HCT116 (cell line): Measurements from ENCODE around the gene MALRD1. TPM values are rescaled to one million over a fixed set of nuclear protein-coding genes. Genes with fewer than 3 reads are reported as not detected.

Experiments
- ATAC-seq: fragments of 200-7000 bp; cut with Tn5 transposase; 2 replicates; pipeline ENCODE4 v1.9.1; 2020; ENCODE audit warnings: mild to moderate bottlenecking, moderate library complexity
- BruUV-seq: library from RNA; stranded (reverse); fragments of 400-500 nt; replicated peaks from 2 replicates; lab custom pipeline; 2021; lab: Mats Ljungman, UMichigan
- CTCF ChIA-PET: fragments of 300-600 bp; sonication (Branson Sonifier 250); formaldehyde crosslinking; loops from one replicate; lab custom pipeline; 2021; ENCODE audit warnings: antibody characterized with exemption; lab: Charles Lee
- POLR2A ChIA-PET: fragments of 300-600, 350-600 bp; sonication (Branson Sonifier 250); formaldehyde crosslinking; loops from one replicate; lab custom pipeline; 2021; ENCODE audit warnings: antibody characterized with exemption; lab: Charles Lee
- RAD21 ChIA-PET, 2 experiments: fragments of 300-600 bp; sonication (Branson Sonifier 250); formaldehyde crosslinking; loops; one replicate each; lab custom pipeline; 2023; ENCODE audit warnings: low total read pairs in 2 of 2; ENCODE audit not compliant: uncharacterized antibody in 2 of 2, unreplicated experiment in 2 of 2, low non-redundant PET in 1 of 2; lab: Charles Lee
- DNase-seq: peaks from one replicate; pipeline ENCODE4 v3.0.0-alpha.2; 2010; ENCODE audit warnings: low read depth, low spot score
- H2AFZ ChIP-seq: fragments of 200-600 bp; shearing (Covaris generic), sonication (generic); 2 replicates; pipeline ENCODE4 v1.6.1; 2017; ENCODE audit warnings: low read depth, mixed run types, mixed read lengths, antibody characterized with exemption, low read length; ENCODE audit not compliant: poor library complexity, severe bottlenecking
- H3K27ac ChIP-seq: 2 replicates; pipeline ENCODE4 v1.5.1; 2012; ENCODE audit warnings: low read depth, low read length
- H3K27me3 ChIP-seq: fragments of 200-600 bp; sonication (generic); 2 replicates; pipeline ENCODE4 v1.6.1; 2016; ENCODE audit warnings: mixed run types, low read length, mixed read lengths; ENCODE audit not compliant: insufficient read depth
- H3K36me3 ChIP-seq, 2 experiments: fragments of 200-500 bp in 1 of 2; fragments of 200-600 bp in 1 of 2; sonication (Bioruptor generic) in 1 of 2; sonication (generic) in 1 of 2; 2 replicates each; pipeline versions ENCODE4 v1.5.1 to v1.6.1; 2014 to 2016; ENCODE audit warnings: low read length in 2 of 2, inconsistent platforms in 1 of 2, mixed read lengths in 1 of 2, mixed run types in 1 of 2; ENCODE audit not compliant: insufficient read depth in 2 of 2, control insufficient read depth in 1 of 2
- H3K4me1 ChIP-seq, 2 experiments: fragments of 200-600 bp in 1 of 2; sonication (generic) in 1 of 2; 2 replicates each; pipeline versions ENCODE4 v1.5.1 to v1.6.1; 2012 to 2017; ENCODE audit warnings: low read length in 2 of 2, inconsistent platforms in 1 of 2, mild to moderate bottlenecking in 1 of 2, mixed read lengths in 1 of 2, mixed run types in 1 of 2, moderate library complexity in 1 of 2; ENCODE audit not compliant: insufficient read depth in 2 of 2, control insufficient read depth in 1 of 2
- H3K4me2 ChIP-seq: fragments of 200-600 bp; sonication (generic); 2 replicates; pipeline ENCODE4 v1.6.1; 2017; ENCODE audit warnings: mixed run types, low read length, mixed read lengths
- H3K4me3 ChIP-seq, 2 experiments: fragments of 200-600 bp in 1 of 2; sonication (generic) in 1 of 2; replicated peaks in 1 of 2; 2 replicates each; pipeline ENCODE4 v1.5.1; 2011 to 2016; ENCODE audit warnings: low read length in 2 of 2, control low read depth in 1 of 2, low read depth in 1 of 2, mild to moderate bottlenecking in 1 of 2, mixed read lengths in 1 of 2, mixed run types in 1 of 2
- H3K79me2 ChIP-seq: fragments of 200-600 bp; sonication (generic); 2 replicates; pipeline ENCODE4 v1.6.1; 2017; ENCODE audit warnings: mild to moderate bottlenecking, mixed run types, low read length, moderate library complexity, mixed read lengths; ENCODE audit not compliant: insufficient read depth
- H3K9ac ChIP-seq: fragments of 200-600 bp; sonication (generic); 2 replicates; pipeline ENCODE4 v1.6.1; 2016; ENCODE audit warnings: low read length, mixed read lengths
- H3K9me2 ChIP-seq: fragments of 200-600 bp; sonication (generic), shearing (Covaris generic); 2 replicates; pipeline ENCODE4 v1.6.1; 2017; ENCODE audit warnings: mixed run types, mild to moderate bottlenecking, moderate library complexity; ENCODE audit not compliant: insufficient read depth
- H3K9me3 ChIP-seq, 2 experiments: fragments of 200-500 bp in 1 of 2; fragments of 200-600 bp in 1 of 2; sonication (Bioruptor generic) in 1 of 2; sonication (generic) in 1 of 2; 2 replicates each; pipeline ENCODE4 v1.6.1; 2014 to 2017; ENCODE audit warnings: low read length in 2 of 2, mixed read lengths in 2 of 2, inconsistent platforms in 1 of 2, low read depth in 1 of 2, mild to moderate bottlenecking in 1 of 2, mixed run types in 1 of 2, moderate library complexity in 1 of 2; ENCODE audit not compliant: control insufficient read depth in 1 of 2, insufficient read depth in 1 of 2
- H4K20me1 ChIP-seq: fragments of 200-600 bp; sonication (generic), shearing (Covaris generic); 2 replicates; pipeline ENCODE4 v1.6.1; 2017; ENCODE audit warnings: mixed run types, mild to moderate bottlenecking, moderate library complexity; ENCODE audit not compliant: insufficient read depth
- ELF1 ChIP-seq: IDR thresholded peaks from 2 replicates; pipeline ENCODE4 v1.6.1; 2012; ENCODE audit warnings: low read depth, borderline replicate concordance
- EZH2phosphoT487 ChIP-seq: fragments of 200-600 bp; IDR thresholded peaks from 2 replicates; pipeline ENCODE4 v1.6.1; 2018; ENCODE audit warnings: antibody characterized with exemption, borderline replicate concordance
- POLR2A ChIP-seq: IDR thresholded peaks from 2 replicates; pipeline ENCODE4 v1.7.0; 2011; ENCODE audit warnings: borderline replicate concordance; ENCODE audit not compliant: insufficient read depth, insufficient read length; ENCODE audit errors: extremely low read depth
- POLR2AphosphoS5 ChIP-seq: IDR thresholded peaks from 2 replicates; pipeline ENCODE4 v1.6.1; 2011; ENCODE audit warnings: mild to moderate bottlenecking, low read depth, low read length, moderate library complexity
- RAD21 ChIP-seq: IDR thresholded peaks from 2 replicates; pipeline ENCODE4 v1.6.1; 2012; ENCODE audit warnings: low read depth, mild to moderate bottlenecking
- REST ChIP-seq: IDR thresholded peaks from 2 replicates; pipeline ENCODE4 v1.6.1; 2012; ENCODE audit warnings: low read depth
- SIN3A ChIP-seq: IDR thresholded peaks from 2 replicates; pipeline ENCODE4 v1.6.1; 2012; ENCODE audit warnings: low read depth
- SP1 ChIP-seq: IDR thresholded peaks from 2 replicates; pipeline ENCODE4 v1.6.1; 2012; ENCODE audit warnings: low read depth
- SRF ChIP-seq: IDR thresholded peaks from 2 replicates; pipeline ENCODE4 v1.6.1; 2012; ENCODE audit warnings: low read depth
- TCF7L2 ChIP-seq: IDR thresholded peaks from 2 replicates; pipeline ENCODE4 v1.7.0; 2011; ENCODE audit warnings: borderline replicate concordance, inconsistent platforms; ENCODE audit not compliant: insufficient read depth, insufficient read length; ENCODE audit errors: extremely low read depth
- YY1 ChIP-seq: IDR thresholded peaks from 2 replicates; pipeline ENCODE4 v1.6.1; 2011; ENCODE audit warnings: low read length, low read depth, moderate library complexity, mild to moderate bottlenecking; ENCODE audit not compliant: insufficient replicate concordance; ENCODE audit errors: extremely low read depth
- ZBTB33 ChIP-seq: IDR thresholded peaks from 2 replicates; pipeline ENCODE4 v1.6.1; 2011; ENCODE audit warnings: mild to moderate bottlenecking, low read length, moderate library complexity; ENCODE audit not compliant: insufficient replicate concordance; ENCODE audit errors: extremely low read depth
- ZFX ChIP-seq: fragments of 450-650 bp; IDR thresholded peaks from 2 replicates; pipeline ENCODE4 v1.6.1; 2017
- ZNF274 ChIP-seq: fragments of 200-500 bp; sonication (Bioruptor generic); IDR thresholded peaks from 2 replicates; pipeline ENCODE4 v1.6.1; 2014; ENCODE audit warnings: mild to moderate bottlenecking, low read depth, low read length, inconsistent platforms
- intact Hi-C: fragments of 100-400 bp; cut with micrococcal nuclease; formaldehyde crosslinking; loops from 2 replicates; pipeline ENCODE4 v1.10.0; 2022
- total RNA-seq: library from RNA; stranded (reverse); gene quantifications from one replicate; pipeline ENCODE4 v1.2.1, GENCODE V29; 2021; ENCODE audit not compliant: unreplicated experiment

Gene MALRD1
- total RNA-seq, 1 experiment from 2014 or later, result not detected

- Histone ChIP-seq H3K4me3 (no peak overlapping the region), H2AFZ (no peak overlapping the region), H3K27ac (no peak overlapping the region), H3K36me3 (no peaks in the 10 kb centered on the region), H4K20me1 (no peaks in the 10 kb centered on the region), H3K9me3 (peaks cover 0 to 13% of the 10 kb centered on the region in 2 experiments; a peak in 2 of 4 replicates), H3K79me2 (no peaks in the 10 kb centered on the region), H3K9ac (no peak overlapping the region), H3K9me2 (no peaks in the 10 kb centered on the region), H3K27me3 (no peaks in the 10 kb centered on the region), H3K4me2 (no peak overlapping the region), H3K4me1 (no peaks in the 10 kb centered on the region)
- ATAC-seq, result no peak
- BruUV-seq, result no TSS peak
- DNase-seq, result no peak
- CTCF ChIA-PET, result no interaction called here
- intact Hi-C loops, result no loop called here
- TF ChIP-seq POLR2A (no peak), ZNF274 (no peak), TCF7L2 (no peak), EZH2phosphoT487 (no peak), POLR2AphosphoS5 (no peak), SP1 (no peak), YY1 (no peak)
- RAD21 ChIA-PET, result no interaction called here
- POLR2A ChIA-PET, result no interaction called here
Measured at GRCh38 chr10:19730167-19730906, 681.7 kb downstream of the MALRD1 start.

- DNase-seq, result no peak
- intact Hi-C loops, result no loop called here
- Histone ChIP-seq H4K20me1 (no peaks in the 10 kb centered on the region), H3K4me3 (no peak overlapping the region), H3K9me2 (no peaks in the 10 kb centered on the region), H3K36me3 (no peaks in the 10 kb centered on the region), H3K79me2 (no peaks in the 10 kb centered on the region), H2AFZ (no peak overlapping the region), H3K9ac (no peak overlapping the region), H3K9me3 (peaks cover 0 to 13% of the 10 kb centered on the region in 2 experiments; a peak in 2 of 4 replicates), H3K27me3 (no peaks in the 10 kb centered on the region), H3K4me1 (no peaks in the 10 kb centered on the region), H3K4me2 (no peak overlapping the region), H3K27ac (no peak overlapping the region)
- no TSS peak for BruUV-seq
- no peak for ATAC-seq
- CTCF ChIA-PET, result no interaction called here
- RAD21 ChIA-PET, result no interaction called here
- POLR2A ChIA-PET, result no interaction called here
- no peak for TF ChIP-seq ZBTB33
- no peak for TF ChIP-seq TCF7L2
- TF ChIP-seq ZFX, result no peak
- TF ChIP-seq SIN3A, result no peak
- no peak for TF ChIP-seq ZNF274
- no peak for TF ChIP-seq REST
- no peak for TF ChIP-seq SRF
- no peak for TF ChIP-seq ELF1
- TF ChIP-seq RAD21, result no peak
- no peak for TF ChIP-seq POLR2A
- no peak for TF ChIP-seq SP1
Measured at GRCh38 chr10:19730907-19731217, 682.3 kb downstream of the MALRD1 start.
